T-cell (primary cell): ENCODE measurements around the gene PHRF1. TPM values are rescaled to one million over a fixed set of nuclear protein-coding genes. Genes with fewer than 3 reads are reported as not detected.
A peak's percentile ranks its signal among the peaks of the same experiment; 100 is the strongest.

Experiments
- ATAC-seq, 4 experiments: fragments of 200-7000 bp in 3 of 4; fragments of 150-1000 bp in 1 of 4; cut with Tn5 transposase; replicated peaks in 1 of 4; 1 replicate in 3 of 4; 2 replicates in 1 of 4; pipeline ENCODE4 v1.10.0; 2021; ENCODE audit warnings: moderate library complexity in 3 of 4, mild to moderate bottlenecking in 2 of 4, moderate number of reproducible peaks in 1 of 4
- CTCF ChIA-PET, 2 donors: fragments of 300-600 bp; sonication (Branson Sonifier 250); formaldehyde crosslinking; loops; one replicate each; lab custom pipeline; 2022; ENCODE audit warnings: antibody characterized with exemption in 2 of 2; lab: Charles Lee
- POLR2A ChIA-PET, 2 donors: fragments of 300-600 bp; sonication (Branson Sonifier 250); formaldehyde crosslinking; loops; one replicate each; lab custom pipeline; 2022; ENCODE audit warnings: antibody characterized with exemption in 2 of 2; lab: Charles Lee
- DNase-seq, 35 experiments: peaks; one replicate each; pipeline versions ENCODE4 v3.0.0 to v3.0.0-alpha.2; 2013 to 2023
- H3K27ac ChIP-seq: one replicate; pipeline ENCODE4 v1.5.1; 2013; ENCODE audit warnings: low read length
- H3K27me3 ChIP-seq, 2 experiments: replicated peaks in 1 of 2; 1 replicate in 1 of 2; 2 replicates in 1 of 2; pipeline versions ENCODE4 v1.6.1 to v1.7.0; 2013; ENCODE audit warnings: low read length in 1 of 2, mixed read lengths in 1 of 2; ENCODE audit not compliant: control insufficient read depth in 2 of 2, insufficient read depth in 2 of 2; ENCODE audit errors: extremely low read depth in 1 of 2
- H3K36me3 ChIP-seq, 2 donors: 1 replicate in 1 of 2; 2 replicates in 1 of 2; pipeline versions ENCODE4 v1.6.1 to v1.7.0; 2013; ENCODE audit warnings: low read length in 1 of 2; ENCODE audit not compliant: control insufficient read depth in 2 of 2, insufficient read depth in 1 of 2; ENCODE audit errors: extremely low read depth in 1 of 2
- H3K4me1 ChIP-seq, 2 experiments: 1 replicate in 1 of 2; 2 replicates in 1 of 2; pipeline versions ENCODE4 v1.6.1 to v1.7.0; 2013; ENCODE audit warnings: low read length in 2 of 2, mixed read lengths in 1 of 2; ENCODE audit not compliant: insufficient read depth in 2 of 2, control insufficient read depth in 1 of 2; ENCODE audit errors: extremely low read depth in 1 of 2
- H3K4me3 ChIP-seq, 2 donors: 1 replicate in 1 of 2; 2 replicates in 1 of 2; pipeline versions ENCODE4 v1.5.1 to v1.7.0; 2013; ENCODE audit warnings: mild to moderate bottlenecking in 2 of 2, low read length in 1 of 2, moderate library complexity in 1 of 2; ENCODE audit not compliant: control insufficient read depth in 1 of 2; ENCODE audit errors: extremely low read depth in 1 of 2
- H3K9me3 ChIP-seq: 2 replicates; pipeline ENCODE4 v1.7.0; 2013
- H3K27ac Mint-ChIP-seq, 2 donors: one replicate each; pipeline ENCODE4 v1.8.0; 2020 to 2021; ENCODE audit warnings: mild to moderate bottlenecking in 2 of 2, mixed read lengths in 2 of 2
- H3K27me3 Mint-ChIP-seq, 2 donors: one replicate each; pipeline ENCODE4 v1.8.0; 2021 to 2022; ENCODE audit warnings: mixed read lengths in 2 of 2
- H3K36me3 Mint-ChIP-seq: one replicate; pipeline ENCODE4 v1.8.0; 2021; ENCODE audit warnings: mixed read lengths
- H3K4me1 Mint-ChIP-seq, 3 donors: one replicate each; pipeline ENCODE4 v1.8.0; 2020 to 2022; ENCODE audit warnings: mixed read lengths in 3 of 3, mild to moderate bottlenecking in 1 of 3
- H3K4me3 Mint-ChIP-seq, 3 donors: one replicate each; pipeline ENCODE4 v1.8.0; 2020 to 2022; ENCODE audit warnings: mild to moderate bottlenecking in 3 of 3, mixed read lengths in 3 of 3, moderate library complexity in 3 of 3
- H3K9me3 Mint-ChIP-seq, 3 donors: one replicate each; pipeline ENCODE4 v1.8.0; 2020 to 2022; ENCODE audit warnings: mixed read lengths in 3 of 3
- WGBS: methylation state at CpG from one replicate; pipeline ENCODE4 v1.1.5; 2013; ENCODE audit warnings: missing lambda C conversion rate; ENCODE audit not compliant: insufficient coverage; 5-methylcytosine and 5-hydroxymethylcytosine counted together
- total RNA-seq, 35 experiments: library from RNA in 6 of 35; stranded (reverse) in 6 of 35; fragments of 120-200 nt in 1 of 35; gene quantifications; one replicate each; pipeline versions ENCODE4 v1.2.1 to v1.2.4 and lab custom pipeline; 2013 to 2026

The PHRF1 gene
- total RNA-seq, 5 donors from 2014 or later (not counting 1 experiment from before 2014, with no cell fraction given), result 40.2 to 69.4 (median 66.3) TPM

DNA sequence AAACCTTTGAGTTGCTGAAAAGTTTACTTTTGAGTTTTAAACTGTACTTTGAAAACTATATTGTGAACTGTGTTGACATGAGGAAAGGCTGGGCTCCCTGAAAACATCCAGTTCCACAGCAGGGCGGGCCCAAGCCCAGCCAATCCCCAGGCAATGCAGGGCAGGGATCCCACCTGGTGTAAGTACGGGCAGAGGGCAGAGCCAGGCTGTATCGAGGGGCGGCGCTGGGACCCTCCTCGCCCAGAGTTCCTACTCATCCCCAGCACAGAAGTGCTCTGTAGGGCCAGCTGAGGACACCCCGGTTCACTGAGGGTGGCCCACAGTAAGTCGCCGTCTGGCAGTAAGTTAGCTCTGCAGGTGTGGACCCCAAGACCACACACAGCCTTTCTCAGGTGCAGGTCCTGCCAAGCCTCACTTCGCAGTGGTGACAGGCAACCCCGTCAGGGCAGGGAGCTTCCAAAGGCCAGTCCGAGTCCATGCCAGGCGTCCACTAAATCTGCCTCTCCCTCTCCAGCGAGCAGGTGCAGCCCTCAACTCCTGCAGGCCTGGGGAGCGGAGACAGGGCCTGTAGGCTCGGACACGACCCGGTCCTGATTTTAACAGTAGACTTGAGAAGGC lies 9.2 kb upstream of the PHRF1 start:
- H3K4me3 ChIP-seq, result no peak overlapping the region
- no peak for DNase-seq
- H3K4me3 Mint-ChIP-seq, result peak overlapping the region; percentile 56 to 75 (median 65)

DNA sequence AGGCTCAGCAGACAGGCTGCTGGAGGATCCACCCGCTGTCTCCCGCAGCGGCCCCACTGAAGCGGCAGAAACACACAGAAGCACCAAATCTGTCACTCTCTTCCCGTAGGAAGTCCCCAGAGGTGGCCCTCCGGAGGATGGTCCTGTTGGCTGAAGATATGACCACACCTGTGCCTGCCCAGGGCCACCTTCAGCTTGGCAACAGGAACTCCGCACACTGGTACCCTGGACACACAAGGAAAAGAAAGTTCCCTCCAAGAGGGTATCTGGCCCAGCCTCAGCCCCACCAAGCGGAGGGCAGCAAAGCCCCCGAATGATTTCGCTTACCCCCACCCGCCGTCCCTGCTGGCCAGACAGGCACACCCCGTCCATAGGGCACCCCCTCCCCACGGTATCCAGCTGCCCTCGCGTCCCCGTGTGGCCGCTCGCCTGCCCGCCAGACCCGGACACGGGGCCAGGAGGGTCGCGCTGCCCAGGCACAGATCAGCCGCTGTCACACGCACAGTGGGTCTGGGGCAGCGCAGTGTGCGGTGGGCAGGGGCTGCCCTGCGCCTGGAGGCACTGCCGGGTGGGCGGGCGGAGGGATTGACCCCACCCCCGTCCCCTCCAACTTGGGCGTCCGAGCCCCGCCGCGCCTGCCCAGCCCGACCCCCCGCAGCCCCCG lies 8.5 kb upstream of the PHRF1 start:
- peaks cover 2% of the 10 kb centered on the region for H3K36me3 Mint-ChIP-seq
- Histone ChIP-seq H3K4me3 (no peak overlapping the region), H3K9me3 (no peaks in the 10 kb centered on the region), H3K27ac (no peak overlapping the region), H3K4me1 (peaks cover 0 to 18% of the 10 kb centered on the region in 2 experiments), H3K36me3 (peaks cover 11 to 12% of the 10 kb centered on the region in 2 donors), H3K27me3 (peaks cover 0 to 5% of the 10 kb centered on the region in 2 experiments)
- H3K27me3 Mint-ChIP-seq, result no peaks in the 10 kb centered on the region
- peak overlapping the region; percentile 75 to 90 for H3K27ac Mint-ChIP-seq
- CTCF ChIA-PET, result no interaction called here
- peak overlapping the region; percentile 56 to 75 (median 65) for H3K4me3 Mint-ChIP-seq
- POLR2A ChIA-PET, result no interaction called here
- peak in 1 of 4 experiments; percentile 1 for ATAC-seq
- H3K9me3 Mint-ChIP-seq, result no peaks in the 10 kb centered on the region
- peak in 1 of 35 experiments; percentile 54 for DNase-seq
- peaks cover 0 to 12% (median 3%) of the 10 kb centered on the region in 3 donors for H3K4me1 Mint-ChIP-seq
- 41% methylated on average over 40 of the region's 41 CpGs for WGBS

More for the DNA sequence above, 9.2 kb upstream of the PHRF1 start:
- Mint-ChIP-seq H3K36me3 (peaks cover 2% of the 10 kb centered on the region), H3K9me3 (no peaks in the 10 kb centered on the region), H3K27ac (peak overlapping the region; percentile 75 to 90), H3K27me3 (no peaks in the 10 kb centered on the region), H3K4me1 (peaks cover 0 to 12% (median 3%) of the 10 kb centered on the region in 3 donors)
- POLR2A ChIA-PET, result no interaction called here
- no peak overlapping the region for H3K27ac ChIP-seq
- peaks cover 0 to 24% of the 10 kb centered on the region in 2 experiments for H3K4me1 ChIP-seq
- H3K27me3 ChIP-seq, result peaks cover 0 to 5% of the 10 kb centered on the region in 2 experiments
- CTCF ChIA-PET, result interaction anchor here in 1 of 2 donors (0.7 kb wide), 1 partner anchor 155 kb away, joined by 3 read pairs; no protein-coding TSS in a partner anchor
- 93% methylated on average over 15 of the region's 18 CpGs for WGBS
- ATAC-seq, result no peak
- no peaks in the 10 kb centered on the region for H3K9me3 ChIP-seq
- H3K36me3 ChIP-seq, result peaks cover 11 to 12% of the 10 kb centered on the region in 2 donors

DNA sequence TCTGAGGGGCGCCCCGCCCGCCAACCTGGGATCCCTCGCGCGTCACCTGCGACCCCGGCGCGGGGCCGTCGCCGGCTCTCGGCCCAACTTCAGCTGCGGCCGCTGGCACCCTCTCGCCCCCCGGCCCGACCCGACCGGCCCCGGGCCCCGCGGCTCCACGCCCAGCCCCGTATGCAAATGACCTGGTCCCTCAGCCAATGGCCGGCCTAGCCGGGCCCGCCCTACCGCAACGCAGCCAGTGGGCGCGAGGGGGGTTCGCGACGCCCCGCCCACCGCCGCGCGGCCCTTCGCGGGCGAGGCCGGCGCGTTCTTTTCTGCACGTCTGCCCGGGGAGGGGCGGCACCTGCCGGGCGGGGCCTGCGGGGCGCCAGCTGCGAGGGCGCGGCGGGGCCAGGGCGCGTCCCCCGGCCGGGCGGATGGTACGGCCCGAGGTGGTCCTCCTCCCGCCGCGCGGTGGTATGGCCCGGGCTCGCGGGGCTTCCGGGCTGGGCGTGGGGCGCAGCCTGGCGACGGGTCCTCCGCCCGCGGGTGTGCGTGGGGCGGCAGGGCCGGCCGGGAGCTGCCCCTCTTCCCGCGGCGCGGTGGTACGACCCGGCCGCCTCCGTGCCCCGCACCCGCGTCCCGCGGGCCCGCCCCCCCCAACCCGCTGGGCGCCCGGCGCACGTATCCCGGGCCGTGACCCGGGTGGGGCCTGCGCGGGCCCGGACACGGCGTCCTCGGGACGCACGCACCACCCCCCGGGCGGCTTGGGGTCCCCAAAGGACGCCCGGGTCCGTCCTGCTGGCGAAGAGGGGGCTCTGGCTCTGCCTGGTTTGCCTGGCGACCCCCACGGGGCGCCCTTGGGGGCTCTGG lies 7.7 kb upstream of the PHRF1 start:
- H3K27ac Mint-ChIP-seq, result peak overlapping the region in 1 of 2 donors; percentile 61
- POLR2A ChIA-PET, result interaction anchor here in 1 of 2 donors (0.5 kb wide), 1 partner anchor 22 kb away, joined by 3 read pairs; no protein-coding TSS in a partner anchor
- peaks cover 5 to 8% of the 10 kb centered on the region in 2 donors for H3K36me3 ChIP-seq

DNA sequence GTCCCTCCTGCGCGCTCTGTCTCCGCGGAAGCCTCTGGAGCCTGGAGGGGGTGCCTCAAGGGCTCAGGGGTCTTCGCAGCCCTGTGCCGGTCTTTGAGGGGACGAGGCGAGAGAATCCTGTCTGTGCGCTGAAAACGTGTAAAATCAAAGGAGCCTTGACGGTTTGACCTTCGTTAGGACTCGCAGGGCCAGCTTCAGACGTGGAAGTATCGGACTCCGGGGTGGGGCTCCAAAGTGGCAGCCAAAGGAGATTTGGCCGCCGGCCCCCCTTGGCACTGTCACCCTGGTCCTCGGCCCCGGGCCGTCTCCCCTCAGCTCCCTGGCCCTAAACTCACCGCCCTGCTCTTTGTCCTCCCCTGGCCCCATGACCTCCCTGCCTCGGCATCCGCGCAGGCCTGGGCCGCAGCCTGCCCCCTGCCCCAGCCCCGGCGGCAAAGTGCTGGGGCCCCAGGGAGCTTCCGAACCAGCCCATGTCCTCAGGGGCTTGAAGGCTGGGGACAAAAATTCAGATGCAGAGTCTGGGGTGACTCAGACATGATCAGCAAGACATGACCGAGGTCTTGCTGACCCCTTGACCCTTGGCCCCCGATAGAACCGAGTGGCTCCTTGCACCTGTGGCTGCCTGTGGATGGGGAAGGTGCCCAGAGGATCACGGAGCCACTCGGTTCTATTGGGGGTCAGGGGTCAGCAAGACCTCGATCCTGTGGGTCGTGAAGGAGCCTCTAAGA lies 6.9 kb upstream of the PHRF1 start:
- Mint-ChIP-seq H3K4me1 (peaks cover 8 to 12% (median 8%) of the 10 kb centered on the region in 3 donors), H3K27ac (peak overlapping the region; percentile 36 to 61), H3K4me3 (peak overlapping the region; percentile 68 to 79 (median 69)), H3K9me3 (no peaks in the 10 kb centered on the region), H3K27me3 (no peaks in the 10 kb centered on the region), H3K36me3 (no peaks in the 10 kb centered on the region)
- ChIA-PET CTCF (no interaction called here), POLR2A (interaction anchor here in 1 of 2 donors (0.5 kb wide), 1 partner anchor 22 kb away, joined by 3 read pairs; no protein-coding TSS in a partner anchor)
- Histone ChIP-seq H3K27ac (peak overlapping the region; percentile 74), H3K4me1 (peaks cover 2 to 27% of the 10 kb centered on the region in 2 experiments), H3K4me3 (peak overlapping the region; percentile 67 to 69), H3K9me3 (no peaks in the 10 kb centered on the region), H3K27me3 (peaks cover 0 to 9% of the 10 kb centered on the region in 2 experiments), H3K36me3 (no peaks in the 10 kb centered on the region)
- DNase-seq (no peak), ATAC-seq (no peak)
- WGBS, result 54% methylated on average over 36 of the region's 36 CpGs

More for the DNA sequence above, 7.7 kb upstream of the PHRF1 start:
- H3K9me3 ChIP-seq, result no peaks in the 10 kb centered on the region
- peaks cover 0 to 7% of the 10 kb centered on the region in 2 experiments for H3K27me3 ChIP-seq
- Mint-ChIP-seq H3K4me3 (peak overlapping the region; percentile 68 to 79 (median 69)), H3K4me1 (peaks cover 4 to 11% (median 6%) of the 10 kb centered on the region in 3 donors), H3K9me3 (no peaks in the 10 kb centered on the region), H3K36me3 (peaks cover 2% of the 10 kb centered on the region), H3K27me3 (no peaks in the 10 kb centered on the region)
- WGBS, result under 1% methylated on average over 123 of the region's 123 CpGs
- CTCF ChIA-PET, result no interaction called here
- peaks cover 0 to 23% of the 10 kb centered on the region in 2 experiments for H3K4me1 ChIP-seq
- DNase-seq, result peak; percentile 77 to 97 (median 89)
- H3K4me3 ChIP-seq, result peak overlapping the region; percentile 67 to 69
- peak; percentile 89 to 94 (median 91) for ATAC-seq
- peak overlapping the region; percentile 74 for H3K27ac ChIP-seq

DNA sequence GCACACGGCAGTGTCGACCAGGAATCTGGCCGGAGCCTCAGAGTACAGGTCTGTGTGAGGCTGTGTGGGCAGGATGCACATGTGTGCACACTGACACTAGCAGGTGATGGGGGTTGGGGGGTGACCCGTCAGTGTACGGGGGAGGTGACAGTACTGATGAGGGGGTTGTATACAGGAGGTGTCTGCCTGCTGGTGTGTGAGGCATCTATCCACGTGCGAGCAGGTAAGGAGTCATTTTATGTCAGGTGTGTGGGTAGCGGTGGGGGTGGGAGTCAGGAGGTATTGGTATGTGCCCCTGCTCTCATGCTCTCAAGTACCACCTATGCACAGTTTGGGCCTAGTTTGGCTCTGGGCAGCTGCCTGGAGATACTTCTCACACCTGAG lies 4.5 kb upstream of the PHRF1 start:
- ATAC-seq (no peak), DNase-seq (no peak)
- 71% methylated on average over 6 of the region's 8 CpGs for WGBS
- Histone ChIP-seq H3K27ac (no peak overlapping the region), H3K27me3 (peaks cover 0 to 17% of the 10 kb centered on the region in 2 experiments), H3K4me1 (peaks cover 7 to 40% of the 10 kb centered on the region in 2 experiments), H3K36me3 (no peaks in the 10 kb centered on the region), H3K9me3 (no peaks in the 10 kb centered on the region), H3K4me3 (no peak overlapping the region)
- Mint-ChIP-seq H3K36me3 (no peaks in the 10 kb centered on the region), H3K27me3 (peaks cover 0 to 5% of the 10 kb centered on the region in 2 donors), H3K27ac (no peak overlapping the region), H3K4me1 (peaks cover 18 to 23% (median 18%) of the 10 kb centered on the region in 3 donors), H3K4me3 (peak overlapping the region in 1 of 3 donors; percentile 17), H3K9me3 (no peaks in the 10 kb centered on the region)
- CTCF ChIA-PET, result no interaction called here
- POLR2A ChIA-PET, result no interaction called here
